HepG2 (cell line): ENCODE data around the gene TNNT1. TPM values are rescaled to one million over a fixed set of nuclear protein-coding genes. Genes with fewer than 3 reads are reported as not detected.

Experiments used
- ARID3A ChIP-seq: IDR thresholded peaks from 2 replicates; pipeline ENCODE4 v1.6.1; 2012; ENCODE audit warnings: low read depth, low read length, improper control_type of control experiment
- FIP1L1 ChIP-seq: fragments of 200-400 bp; formaldehyde crosslinking; IDR thresholded peaks from 2 replicates; pipeline ENCODE4 v1.6.1; 2018; ENCODE audit warnings: low read depth, mild to moderate bottlenecking, low read length, moderate library complexity, borderline replicate concordance; ENCODE audit not compliant: insufficient read depth
- FOXO1 ChIP-seq: sonication (generic); formaldehyde crosslinking; IDR thresholded peaks from 2 replicates; pipeline ENCODE4 v1.4.0; 2020; ENCODE audit warnings: missing genetic modification reagents
- HNF4G ChIP-seq, 2 experiments: sonication (generic) in 1 of 2; formaldehyde crosslinking in 1 of 2; IDR thresholded peaks; 2 replicates each; pipeline versions ENCODE4 v1.4.0 to v1.6.1; 2011 to 2020; ENCODE audit warnings: borderline replicate concordance in 2 of 2, low read depth in 2 of 2, mild to moderate bottlenecking in 2 of 2, low read length in 1 of 2, missing genetic modification reagents in 1 of 2, moderate library complexity in 1 of 2
- IKZF1 ChIP-seq: fragments of 450-650 bp; IDR thresholded peaks from 2 replicates; pipeline ENCODE4 v1.7.1; 2016
- RFXAP ChIP-seq: sonication (generic); formaldehyde crosslinking; IDR thresholded peaks from 2 replicates; pipeline ENCODE4 v1.4.0; 2020; ENCODE audit warnings: missing genetic modification reagents, borderline replicate concordance
- SP5 ChIP-seq: IDR thresholded peaks from 2 replicates; pipeline ENCODE4 v1.6.1; 2016; ENCODE audit warnings: low read depth, borderline replicate concordance
- TCF7L2 ChIP-seq: IDR thresholded peaks from 2 replicates; pipeline ENCODE4 v1.6.1; 2011; ENCODE audit warnings: mild to moderate bottlenecking, low read depth, low read length, moderate library complexity
- ZFAT ChIP-seq: sonication (generic); formaldehyde crosslinking; conservative IDR thresholded peaks from 2 replicates; pipeline ENCODE4 v1.8.1; 2023; ENCODE audit warnings: missing genetic modification reagents, inconsistent platforms
- ZFP41 ChIP-seq: sonication (generic); formaldehyde crosslinking; IDR thresholded peaks from 2 replicates; pipeline ENCODE4 v1.4.0; 2020; ENCODE audit warnings: mild to moderate bottlenecking, missing genetic modification reagents, borderline replicate concordance
- ZNF33A ChIP-seq: sonication (generic); formaldehyde crosslinking; IDR thresholded peaks from 2 replicates; pipeline ENCODE4 v1.5.1; 2020; ENCODE audit warnings: missing genetic modification reagents, mild to moderate bottlenecking, moderate library complexity, borderline replicate concordance
- ZNF44 ChIP-seq: sonication (generic); formaldehyde crosslinking; IDR thresholded peaks from 2 replicates; pipeline ENCODE4 v1.5.1; 2020; ENCODE audit warnings: mild to moderate bottlenecking, missing genetic modification reagents
- ZNF557 ChIP-seq: sonication (generic); formaldehyde crosslinking; IDR thresholded peaks from 2 replicates; pipeline ENCODE4 v1.4.0; 2020; ENCODE audit warnings: missing genetic modification reagents
- ZNF607 ChIP-seq: sonication (generic); formaldehyde crosslinking; IDR thresholded peaks from 2 replicates; pipeline ENCODE4 v1.5.1; 2020; ENCODE audit warnings: missing genetic modification reagents, mild to moderate bottlenecking, borderline replicate concordance
- polyA plus RNA-seq, 8 experiments: library from polyadenylated mRNA; depleted of rRNA in 3 of 8; stranded (reverse) in 7 of 8; unstranded in 1 of 8; fragments of >200 nt; fragmentation: Illumina TruSeq in 4 of 8; extraction: Trizol in 4 of 8; gene quantifications; 2 replicates each; pipeline versions ENCODE4 v1.2.1 to v1.2.3, GENCODE V29; 2011 to 2016; ENCODE audit warnings: low read depth in 4 of 8, missing spikeins in 1 of 8, mixed read lengths in 1 of 8; ENCODE audit not compliant: insufficient read depth in 1 of 8
- total RNA-seq, 5 experiments: library from RNA; depleted of rRNA; stranded (reverse); fragments of >200 nt; fragmentation: Illumina TruSeq; extraction: Trizol; gene quantifications; 2 replicates each; pipeline ENCODE4 v1.2.3, GENCODE V29; 2016; ENCODE audit warnings: low read depth in 1 of 5
- TF ChIP-seq, protein P1 (sequence below): sonication (generic); formaldehyde crosslinking; IDR thresholded peaks from 2 replicates; pipeline ENCODE4 v1.4.0; 2020; ENCODE audit warnings: low read depth, mild to moderate bottlenecking, missing genetic modification reagents
- TF ChIP-seq, protein P2 (sequence below): sonication (generic); formaldehyde crosslinking; IDR thresholded peaks from 2 replicates; pipeline ENCODE4 v1.5.0; 2020; ENCODE audit warnings: missing genetic modification reagents
- TF ChIP-seq, protein P3 (sequence below): sonication (generic); formaldehyde crosslinking; IDR thresholded peaks from 2 replicates; pipeline ENCODE4 v1.8.0; 2022; ENCODE audit warnings: missing genetic modification reagents, mild to moderate bottlenecking, borderline replicate concordance

The TNNT1 gene
- total and polyA plus RNA-seq, 2 of the 13 experiments (the other 11 are each of a cell fraction or from before 2014, with no cell fraction given) = 1.3 to 2.4 TPM

DNA sequence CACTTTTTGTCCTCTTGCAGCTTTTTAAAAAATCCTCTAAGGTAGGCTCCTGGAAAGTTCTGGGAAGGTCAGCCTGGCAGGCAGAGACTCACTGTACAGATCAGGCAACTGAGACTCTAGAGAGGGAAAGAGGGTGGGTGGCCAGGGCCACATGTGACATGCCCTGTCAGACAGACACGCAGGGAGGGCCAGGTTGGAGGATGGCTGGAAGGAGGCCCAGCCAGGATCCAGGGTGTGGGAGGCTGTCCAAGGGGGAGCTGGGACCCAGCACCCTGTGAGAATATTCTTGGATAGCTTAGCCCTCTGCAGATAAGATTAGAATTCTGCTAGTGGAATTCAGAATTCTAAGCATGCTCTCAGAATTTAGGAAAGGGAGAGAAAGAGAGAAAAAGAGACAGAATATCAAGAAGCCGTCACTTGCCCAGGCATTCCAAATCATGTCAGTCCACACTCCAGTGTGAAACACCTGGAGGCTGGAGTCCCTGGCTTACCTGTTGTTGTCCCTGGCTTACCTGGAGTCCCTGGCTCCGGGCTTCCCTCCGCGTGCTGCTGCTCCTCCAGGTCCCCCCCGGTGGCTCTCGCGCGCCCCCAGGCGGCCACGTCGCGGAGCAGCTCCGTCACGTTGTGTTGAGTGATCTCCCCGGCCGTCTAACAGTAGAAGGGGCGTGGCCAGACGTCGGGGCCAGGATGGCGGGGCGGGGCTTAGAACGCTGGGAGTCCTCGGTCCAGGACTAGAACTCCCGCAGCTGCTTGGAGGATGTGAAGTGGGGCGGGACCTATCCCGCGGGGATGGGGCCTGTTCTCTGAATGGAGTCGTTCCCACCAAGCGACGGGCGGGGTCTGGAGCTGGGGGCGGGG is 11.4 kb upstream of the TNNT1 start (continued):
- TF ChIP-seq, protein P1, sequence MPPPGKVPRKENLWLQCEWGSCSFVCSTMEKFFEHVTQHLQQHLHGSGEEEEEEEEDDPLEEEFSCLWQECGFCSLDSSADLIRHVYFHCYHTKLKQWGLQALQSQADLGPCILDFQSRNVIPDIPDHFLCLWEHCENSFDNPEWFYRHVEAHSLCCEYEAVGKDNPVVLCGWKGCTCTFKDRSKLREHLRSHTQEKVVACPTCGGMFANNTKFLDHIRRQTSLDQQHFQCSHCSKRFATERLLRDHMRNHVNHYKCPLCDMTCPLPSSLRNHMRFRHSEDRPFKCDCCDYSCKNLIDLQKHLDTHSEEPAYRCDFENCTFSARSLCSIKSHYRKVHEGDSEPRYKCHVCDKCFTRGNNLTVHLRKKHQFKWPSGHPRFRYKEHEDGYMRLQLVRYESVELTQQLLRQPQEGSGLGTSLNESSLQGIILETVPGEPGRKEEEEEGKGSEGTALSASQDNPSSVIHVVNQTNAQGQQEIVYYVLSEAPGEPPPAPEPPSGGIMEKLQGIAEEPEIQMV (CRISPR knock-in tag) = no peak
- TF ChIP-seq, protein P2, sequence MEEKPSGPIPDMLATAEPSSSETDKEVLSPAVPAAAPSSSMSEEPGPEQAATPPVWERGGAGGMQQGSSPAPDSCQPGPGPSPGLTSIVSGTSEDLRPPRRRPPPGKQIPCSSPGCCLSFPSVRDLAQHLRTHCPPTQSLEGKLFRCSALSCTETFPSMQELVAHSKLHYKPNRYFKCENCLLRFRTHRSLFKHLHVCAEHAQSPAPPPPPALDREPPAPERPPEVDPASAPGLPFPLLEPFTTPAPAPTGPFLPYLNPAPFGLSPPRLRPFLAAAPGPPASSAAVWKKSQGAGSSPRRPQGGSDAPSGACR (CRISPR knock-in tag) = no peak
- no peak for TF ChIP-seq FIP1L1
- no peak for TF ChIP-seq ZNF44 (CRISPR knock-in tag)
- no peak for TF ChIP-seq ARID3A
- no peak for TF ChIP-seq IKZF1
- TF ChIP-seq, protein P3, sequence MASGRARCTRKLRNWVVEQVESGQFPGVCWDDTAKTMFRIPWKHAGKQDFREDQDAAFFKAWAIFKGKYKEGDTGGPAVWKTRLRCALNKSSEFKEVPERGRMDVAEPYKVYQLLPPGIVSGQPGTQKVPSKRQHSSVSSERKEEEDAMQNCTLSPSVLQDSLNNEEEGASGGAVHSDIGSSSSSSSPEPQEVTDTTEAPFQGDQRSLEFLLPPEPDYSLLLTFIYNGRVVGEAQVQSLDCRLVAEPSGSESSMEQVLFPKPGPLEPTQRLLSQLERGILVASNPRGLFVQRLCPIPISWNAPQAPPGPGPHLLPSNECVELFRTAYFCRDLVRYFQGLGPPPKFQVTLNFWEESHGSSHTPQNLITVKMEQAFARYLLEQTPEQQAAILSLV = no peak
- no peak for TF ChIP-seq ZFAT (CRISPR knock-in tag)
- TF ChIP-seq ZFP41 = no peak
- no peak for TF ChIP-seq ZNF33A (CRISPR knock-in tag)
- peak; percentile 42; the same call in 1 of the 2 replicates for TF ChIP-seq SP5 (CRISPR knock-in tag)
- TF ChIP-seq HNF4G (IDR thresholded peaks at IDR 0.05; ENCODE audit: borderline replicate concordance, low read depth, low read length) = no peak
- no peak for TF ChIP-seq HNF4G (CRISPR knock-in tag; IDR thresholded peaks at IDR 0.05; ENCODE audit: borderline replicate concordance, low read depth)
- no peak for TF ChIP-seq RFXAP
- no peak for TF ChIP-seq ZNF607
- no peak for TF ChIP-seq ZNF557
- peak; percentile 17; the same call in 1 of the 2 replicates for TF ChIP-seq FOXO1 (CRISPR knock-in tag)
- no peak for TF ChIP-seq TCF7L2
